ENCODE data around the gene TAX1BP1.

Gene TAX1BP1

GRCh38 chr7:27712217-27712616, 27.7 kb upstream of the TAX1BP1 start:
- no peak overlapping the region for H3K4me3 ChIP-seq (ENCODE audit: control insufficient read depth, low read depth, low read length)
- no peak for TF ChIP-seq CTCF (IDR thresholded peaks at IDR 0.05; ENCODE audit: control insufficient read depth, insufficient read depth, low read depth, low read length, missing control alignments)
- no peak for DNase-seq (ENCODE audit: low read depth)

- no peak for DNase-seq (ENCODE audit: low read depth)
- H3K4me3 ChIP-seq (ENCODE audit: control insufficient read depth, low read depth, low read length), result no peak overlapping the region
- no peak for TF ChIP-seq CTCF (IDR thresholded peaks at IDR 0.05; ENCODE audit: control insufficient read depth, insufficient read depth, low read depth, low read length, missing control alignments)
Measured at GRCh38 chr7:27714831-27715444, 25.0 kb upstream of the TAX1BP1 start.

GRCh38 chr7:27723085-27723484, 16.9 kb upstream of the TAX1BP1 start:
- no peak overlapping the region for H3K4me3 ChIP-seq (ENCODE audit: control insufficient read depth, low read depth, low read length)
- no peak for DNase-seq (ENCODE audit: low read depth)
- TF ChIP-seq CTCF (IDR thresholded peaks at IDR 0.05; ENCODE audit: control insufficient read depth, insufficient read depth, low read depth, low read length, missing control alignments), result peak; percentile 32

GRCh38 chr7:27727058-27727457, 12.9 kb upstream of the TAX1BP1 start:
- no peak overlapping the region for H3K4me3 ChIP-seq (ENCODE audit: control insufficient read depth, low read depth, low read length)
- DNase-seq (ENCODE audit: low read depth), result no peak
- no peak for TF ChIP-seq CTCF (IDR thresholded peaks at IDR 0.05; ENCODE audit: control insufficient read depth, insufficient read depth, low read depth, low read length, missing control alignments)

- no peak for TF ChIP-seq CTCF (IDR thresholded peaks at IDR 0.05; ENCODE audit: control insufficient read depth, insufficient read depth, low read depth, low read length, missing control alignments)
- H3K4me3 ChIP-seq (ENCODE audit: control insufficient read depth, low read depth, low read length), result no peak overlapping the region
- DNase-seq (ENCODE audit: low read depth), result no peak
Measured at GRCh38 chr7:27730112-27730511, 9.8 kb upstream of the TAX1BP1 start.

DNA sequence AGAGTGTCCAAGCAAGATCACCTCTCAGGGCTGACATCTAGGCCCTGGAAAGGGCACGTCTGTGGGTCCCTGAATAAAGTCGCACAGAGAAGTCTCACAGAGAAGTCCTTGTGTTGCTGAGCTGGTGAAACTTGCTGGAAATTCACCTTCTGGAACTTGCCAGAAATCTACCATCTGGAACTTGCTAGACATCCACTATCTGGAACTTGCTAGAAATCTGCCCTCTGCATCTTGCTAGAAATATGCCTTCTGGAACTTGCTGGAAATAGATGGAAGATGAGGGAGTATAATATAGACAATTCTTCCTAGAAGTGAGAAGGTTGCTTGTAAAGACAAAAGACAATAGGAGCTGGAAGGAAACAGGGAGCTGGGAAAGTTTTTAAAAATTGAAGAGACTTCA, 5.4 kb upstream of the TAX1BP1 start:
- no peak for DNase-seq (ENCODE audit: low read depth)
- no peak for TF ChIP-seq CTCF (IDR thresholded peaks at IDR 0.05; ENCODE audit: control insufficient read depth, insufficient read depth, low read depth, low read length, missing control alignments)
- no peak overlapping the region for H3K4me3 ChIP-seq (ENCODE audit: control insufficient read depth, low read depth, low read length)

DNA sequence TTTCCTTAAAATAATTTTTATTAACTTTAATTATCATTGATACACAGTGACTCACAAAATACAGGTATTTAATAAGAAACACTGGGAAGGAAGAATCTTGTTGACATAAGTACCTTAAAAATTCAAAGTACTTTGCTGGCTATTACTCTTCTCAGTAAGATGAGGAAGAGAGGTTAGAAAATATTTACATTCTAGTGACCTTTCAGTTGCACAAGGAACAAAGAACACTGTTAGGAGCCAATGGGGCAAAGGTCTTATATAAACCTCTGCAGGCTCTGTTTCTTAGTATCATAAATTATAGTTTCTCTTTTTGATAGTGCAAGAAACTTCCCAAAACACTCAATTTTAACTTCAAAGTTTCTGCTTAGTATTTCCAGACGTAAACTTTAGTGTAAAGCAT, 4.8 kb upstream of the TAX1BP1 start:
- DNase-seq (ENCODE audit: low read depth), result no peak
- no peak for TF ChIP-seq CTCF (IDR thresholded peaks at IDR 0.05; ENCODE audit: control insufficient read depth, insufficient read depth, low read depth, low read length, missing control alignments)
- H3K4me3 ChIP-seq (ENCODE audit: control insufficient read depth, low read depth, low read length), result no peak overlapping the region
